HG03457 (cell line): Measurements from ENCODE around the gene ZBTB22.
"Not testable (repeated sequence)": the region's sequence is repeated elsewhere in the genome, so short reads cannot be mapped to it uniquely, and the experiment has no call there.

ENCODE experiments used
- ATAC-seq: cut with Tn5 transposase; IDR thresholded peaks from one replicate; pipeline ENCODE4 v1.9.1; 2021; ENCODE audit warnings: moderate number of reproducible peaks; ENCODE audit not compliant: unreplicated experiment

ZBTB22 gene

DNA sequence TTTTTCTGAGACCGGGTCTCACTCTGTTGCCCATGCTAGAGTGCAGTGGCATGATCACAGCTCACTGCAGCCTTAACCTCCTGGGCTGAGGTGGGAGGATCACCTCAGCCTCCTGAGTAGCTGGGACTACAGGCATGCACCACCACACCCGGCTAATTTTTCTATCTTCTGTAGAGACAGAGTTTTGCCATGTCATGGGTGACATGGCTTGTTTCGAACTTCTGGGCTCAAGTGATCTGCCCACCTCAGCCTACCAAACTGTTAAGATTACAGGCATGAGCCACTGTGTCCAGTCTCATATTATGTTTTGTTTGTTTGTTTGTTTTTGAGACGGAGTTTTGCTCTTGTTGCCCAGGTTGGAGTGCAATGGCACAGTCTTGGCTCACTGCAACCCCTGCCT lies 32.3 kb downstream of the ZBTB22 start:
- ATAC-seq = not testable (repeated sequence)

GRCh38 chr6:33280539-33280938 lies 37.0 kb downstream of the ZBTB22 start:
- ATAC-seq = no peak

- no peak for ATAC-seq
These were observed 37.5 kb downstream of the ZBTB22 start for GRCh38 chr6:33279971-33280511.

- no peak for ATAC-seq
These were observed 38.3 kb downstream of the ZBTB22 start for GRCh38 chr6:33279257-33279695.

DNA sequence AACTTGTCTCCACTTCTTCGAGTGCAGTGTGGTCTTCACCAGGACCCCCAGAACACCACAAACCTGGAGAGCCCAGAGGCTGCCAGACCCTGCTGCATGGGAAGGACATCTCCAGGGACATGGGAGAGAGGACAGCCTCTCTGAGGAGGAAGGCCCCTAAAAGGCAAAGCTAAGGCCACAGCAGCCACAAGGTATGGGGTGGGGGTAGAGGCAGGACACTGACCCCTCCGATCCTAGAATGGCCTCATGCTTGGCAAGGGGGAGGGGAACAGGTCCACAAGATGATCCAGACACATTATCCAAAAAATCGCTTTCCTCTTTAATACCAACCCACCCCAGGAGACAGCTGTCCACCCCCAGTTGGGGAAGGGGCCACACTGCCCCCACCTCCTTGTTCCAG lies 38.7 kb downstream of the ZBTB22 start:
- ATAC-seq = no peak

DNA sequence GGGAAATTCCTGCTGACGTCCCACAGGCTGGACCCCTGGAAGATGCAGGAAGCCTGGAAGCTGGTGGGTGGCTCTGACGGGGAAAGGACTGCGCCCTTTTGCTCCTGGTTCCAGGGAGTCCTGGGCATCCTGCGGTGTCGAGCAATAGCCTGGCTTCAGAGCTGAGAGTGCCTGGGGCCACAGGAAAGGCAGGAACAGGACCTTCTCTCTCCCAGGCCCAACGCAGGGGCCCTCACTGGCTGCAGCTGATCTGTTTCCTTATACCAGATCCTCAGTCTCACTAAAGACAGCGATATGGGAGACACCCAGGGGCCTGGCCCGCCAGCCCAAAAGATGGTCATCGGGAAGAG lies 39.2 kb downstream of the ZBTB22 start:
- ATAC-seq = no peak

DNA sequence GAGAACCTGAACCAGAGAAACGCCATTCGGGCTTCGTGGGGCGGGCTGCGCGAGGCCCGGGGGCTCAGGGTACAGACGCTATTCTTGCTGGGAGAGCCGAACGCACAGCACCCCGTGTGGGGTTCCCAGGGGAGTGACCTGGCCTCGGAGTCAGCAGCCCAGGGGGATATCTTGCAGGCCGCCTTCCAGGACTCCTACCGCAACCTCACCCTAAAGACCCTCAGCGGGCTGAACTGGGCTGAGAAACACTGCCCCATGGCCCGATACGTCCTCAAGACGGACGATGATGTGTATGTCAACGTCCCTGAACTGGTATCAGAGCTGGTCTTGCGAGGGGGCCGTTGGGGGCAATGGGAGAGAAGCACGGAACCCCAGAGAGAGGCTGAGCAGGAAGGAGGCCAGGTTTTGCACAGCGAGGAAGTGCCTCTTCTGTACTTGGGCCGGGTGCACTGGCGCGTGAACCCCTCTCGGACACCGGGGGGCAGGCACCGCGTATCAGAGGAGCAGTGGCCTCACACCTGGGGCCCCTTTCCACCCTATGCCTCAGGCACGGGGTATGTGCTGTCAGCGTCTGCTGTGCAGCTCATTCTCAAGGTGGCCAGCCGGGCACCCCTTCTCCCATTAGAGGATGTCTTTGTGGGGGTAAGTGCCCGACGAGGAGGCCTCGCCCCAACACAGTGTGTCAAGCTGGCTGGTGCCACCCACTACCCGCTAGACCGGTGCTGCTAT lies 39.7 kb downstream of the ZBTB22 start:
- no peak for ATAC-seq

- peak; percentile 36 for ATAC-seq
These were observed 40.5 kb downstream of the ZBTB22 start, which contains the start of gene B3GALT4 for GRCh38 chr6:33276864-33277662. TSS of gene B3GALT4 (plus strand) at chr6:33277123. CDS start at chr6:33277420, 297 bp downstream.

GRCh38 chr6:33276581-33276863 lies 41.0 kb downstream of the ZBTB22 start:
- ATAC-seq = no peak

GRCh38 chr6:33275795-33276580 lies 41.6 kb downstream of the ZBTB22 start:
- not testable (repeated sequence) for ATAC-seq

DNA sequence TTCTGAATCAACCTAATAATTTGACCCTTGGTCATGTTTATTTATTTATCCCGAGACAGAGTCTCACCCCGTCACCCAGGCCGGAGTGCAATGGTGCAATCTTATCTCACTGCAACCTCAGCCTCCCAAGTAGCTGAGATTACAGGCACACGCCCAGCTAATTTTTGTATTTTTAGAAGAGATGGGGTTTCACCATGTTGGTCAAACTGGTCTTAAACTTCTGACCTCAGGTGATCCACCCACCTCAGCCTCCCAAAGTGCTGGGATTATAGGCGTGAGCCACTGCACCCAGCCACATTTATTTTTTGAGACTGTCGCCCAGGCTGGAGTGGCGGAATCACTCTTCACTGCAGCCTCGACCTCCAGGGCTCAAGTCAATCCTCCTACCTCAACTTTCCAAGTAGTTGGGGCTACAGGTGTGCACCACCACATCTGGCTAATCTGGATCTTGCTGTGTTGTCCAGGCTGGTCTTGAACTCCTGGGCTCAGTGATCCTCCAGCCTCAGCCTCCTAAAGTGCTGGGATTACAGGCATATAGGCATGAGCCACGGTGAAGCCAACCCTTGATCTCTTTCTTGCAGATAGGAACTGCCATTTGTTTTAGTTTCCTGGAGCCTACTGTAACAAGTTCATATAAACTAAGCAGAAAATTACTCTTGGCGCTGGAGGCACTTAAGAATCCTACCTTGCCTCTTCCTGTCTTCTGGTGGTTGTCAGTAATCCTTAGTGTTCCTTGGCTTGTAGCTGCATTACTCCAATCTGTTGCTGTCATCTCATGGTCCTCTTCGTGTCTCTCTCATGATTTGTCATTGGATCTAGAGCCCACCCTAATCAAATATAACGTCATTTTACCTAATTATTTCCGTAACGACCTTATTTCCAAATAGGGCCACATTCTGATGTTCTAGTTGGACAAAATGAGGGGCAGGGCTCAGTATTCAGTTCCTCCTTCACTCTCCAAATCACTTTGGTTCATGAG lies 43.3 kb downstream of the ZBTB22 start:
- no peak for ATAC-seq

DNA sequence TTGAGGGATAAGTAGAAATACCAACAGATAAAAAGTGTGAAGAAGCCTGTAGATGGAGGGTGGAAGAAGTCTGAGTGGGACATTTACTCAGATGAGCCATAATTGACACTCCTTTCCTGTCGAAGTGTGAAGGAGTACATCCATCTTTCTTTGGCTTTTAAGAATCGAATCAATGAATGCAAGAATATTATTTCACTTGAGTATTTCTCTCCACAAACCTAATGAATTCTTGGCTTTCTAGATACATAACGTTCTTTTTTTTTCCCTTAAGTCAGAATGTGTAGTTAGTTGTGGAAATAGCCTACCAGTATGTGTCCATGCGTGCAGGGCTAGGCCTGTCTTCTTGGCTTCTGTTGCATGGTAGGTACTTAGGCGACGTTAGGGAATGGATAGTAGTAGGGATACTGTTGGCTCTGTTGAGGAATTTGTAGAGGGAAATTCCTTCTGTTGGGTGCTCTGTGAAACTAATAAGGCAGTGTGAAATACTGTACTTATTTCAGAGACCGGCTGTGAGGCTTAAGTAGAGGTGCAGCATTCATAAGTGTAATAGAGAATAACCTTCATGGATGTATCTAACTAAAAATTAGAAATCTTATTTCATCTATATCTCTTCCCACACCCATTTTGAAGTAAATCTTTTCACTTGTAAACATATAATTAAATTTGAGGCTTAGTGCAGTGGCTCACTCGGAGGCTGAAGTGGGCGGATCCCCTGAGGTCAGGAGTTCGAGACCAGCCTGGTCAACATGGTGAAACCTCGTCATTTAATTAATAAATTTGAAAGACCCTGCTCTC lies 44.2 kb downstream of the ZBTB22 start:
- no peak for ATAC-seq

DNA sequence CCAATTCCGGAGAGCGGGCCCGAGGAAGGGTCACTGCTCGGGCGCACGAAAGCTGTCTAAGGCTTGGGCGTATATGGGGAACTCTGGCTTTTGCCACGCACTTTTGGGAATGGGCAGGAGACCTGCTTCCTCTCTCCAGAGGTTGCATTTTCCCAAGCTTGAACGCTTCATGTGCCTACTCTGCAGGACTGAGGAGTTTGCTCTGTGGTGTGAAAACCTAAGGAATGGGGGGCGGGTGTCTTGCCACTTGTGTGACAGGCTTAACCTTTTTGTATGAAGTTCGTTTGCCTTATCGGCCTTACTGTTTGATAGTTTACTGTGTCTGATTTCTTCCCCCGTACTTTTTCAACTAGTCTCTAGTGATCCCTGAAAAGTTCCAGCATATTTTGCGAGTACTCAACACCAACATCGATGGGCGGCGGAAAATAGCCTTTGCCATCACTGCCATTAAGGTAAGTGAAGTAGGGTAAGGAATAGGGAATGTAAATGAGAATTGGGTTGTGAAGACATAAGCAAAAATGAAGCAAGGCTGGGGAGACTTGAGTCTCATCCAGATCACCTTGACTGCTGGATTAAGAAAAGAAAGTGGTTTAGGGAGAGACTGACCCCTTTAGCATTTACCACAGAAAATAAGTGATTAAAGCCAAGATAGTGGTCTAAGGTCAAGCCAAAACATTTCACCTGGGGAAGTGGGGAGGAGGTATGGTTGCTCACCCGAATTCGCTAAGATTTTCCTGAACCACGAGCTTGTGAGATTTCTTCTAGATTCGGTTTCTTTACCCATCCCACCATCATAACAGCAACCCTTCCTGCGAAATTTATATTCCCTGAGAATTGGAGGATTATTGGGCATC lies 45.0 kb downstream of the ZBTB22 start:
- ATAC-seq = peak; percentile 1

DNA sequence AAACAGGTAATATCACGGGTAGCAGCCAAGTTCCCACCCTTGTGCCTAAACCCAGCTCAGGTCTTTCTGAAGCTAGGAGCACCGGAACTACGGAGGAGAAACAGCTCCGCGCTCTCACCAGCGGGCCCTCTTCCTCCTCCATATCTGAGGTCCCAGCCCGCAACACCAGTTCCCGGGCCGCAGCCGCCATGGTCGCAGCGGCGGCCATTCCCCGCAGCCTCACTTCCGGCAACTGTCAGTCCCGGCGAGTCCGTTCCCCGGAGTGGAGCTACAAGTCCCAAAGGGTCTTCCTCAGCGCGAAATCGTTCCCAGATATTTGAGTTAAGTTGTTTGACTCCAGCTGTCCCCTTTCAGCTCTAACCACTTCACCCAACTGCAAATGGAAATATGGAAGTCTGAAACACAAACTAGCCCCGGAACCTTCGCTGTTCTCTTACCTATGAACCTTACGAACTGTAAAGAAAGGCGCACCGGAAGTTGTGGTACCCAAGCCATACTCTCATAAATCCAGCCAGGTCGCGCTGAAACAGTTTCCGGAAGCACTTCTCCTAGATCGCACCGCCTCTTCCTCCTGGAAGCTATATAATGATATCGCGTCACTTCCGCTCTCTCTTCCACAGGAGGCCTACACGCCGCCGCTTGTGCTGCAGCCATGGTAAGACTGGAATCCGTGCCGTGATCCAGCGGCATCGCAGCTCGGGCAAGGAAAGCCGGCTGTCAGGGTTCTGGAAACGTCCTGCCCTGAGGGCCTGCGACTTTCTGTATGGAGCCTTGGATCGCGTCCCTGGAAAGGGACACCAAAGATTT lies 45.9 kb downstream of the ZBTB22 start, which contains the start of the genes RPS18 and VPS52:
TSS of gene RPS18 (plus strand) at position 608 of the 807 bp plus-strand sequence. CDS start at position 653, 45 bp downstream.
TSS of gene VPS52 (minus strand) at position 409 of the 807 bp plus-strand sequence. CDS start at position 208, 201 bp downstream.
- peak; percentile 60 for ATAC-seq

GRCh38 chr6:33271117-33271467 lies 46.5 kb downstream of the ZBTB22 start:
- peak; percentile 1 for ATAC-seq
